Measurements from ENCODE around the gene OR2L13. TPM values are rescaled to one million over a fixed set of nuclear protein-coding genes. Genes with fewer than 3 reads are reported as not detected.
"Not testable (repeated sequence)": the region's sequence is repeated elsewhere in the genome, so short reads cannot be mapped to it uniquely, and the experiment has no call there.

Gene OR2L13, protein sequence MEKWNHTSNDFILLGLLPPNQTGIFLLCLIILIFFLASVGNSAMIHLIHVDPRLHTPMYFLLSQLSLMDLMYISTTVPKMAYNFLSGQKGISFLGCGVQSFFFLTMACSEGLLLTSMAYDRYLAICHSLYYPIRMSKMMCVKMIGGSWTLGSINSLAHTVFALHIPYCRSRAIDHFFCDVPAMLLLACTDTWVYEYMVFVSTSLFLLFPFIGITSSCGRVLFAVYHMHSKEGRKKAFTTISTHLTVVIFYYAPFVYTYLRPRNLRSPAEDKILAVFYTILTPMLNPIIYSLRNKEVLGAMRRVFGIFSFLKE
- total RNA-seq = not detected

DNA sequence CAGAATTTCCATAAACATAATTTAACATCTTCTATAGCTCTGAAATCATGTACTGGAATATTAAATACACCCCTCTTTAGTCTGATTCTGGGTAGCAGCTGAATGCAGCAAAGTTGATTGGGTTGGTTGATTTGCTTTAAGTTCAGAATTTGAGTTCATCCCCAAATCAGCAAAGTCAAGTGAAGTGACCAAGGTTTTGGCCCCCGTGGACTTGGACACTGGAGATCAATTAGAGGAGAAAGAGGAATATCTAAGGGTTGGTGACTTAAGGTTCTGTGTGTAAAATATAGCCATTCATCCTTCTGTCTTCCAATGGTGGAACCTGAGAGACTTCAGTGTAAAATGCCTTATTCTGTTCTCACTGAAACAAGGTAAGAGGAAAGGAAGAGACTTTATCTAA lies at the start of gene OR2L13:
OR2L13 (plus strand) TSS at position 301 of the 400 bp plus-strand sequence. CDS start 4,192 bp downstream, outside the sequence.
- H3K27ac Mint-ChIP-seq = no peak within 1 kb of the TSS
- H3K9me3 Mint-ChIP-seq = no peaks in the 10 kb centered on the region
- H3K4me1 Mint-ChIP-seq = no peaks in the 10 kb centered on the region

DNA sequence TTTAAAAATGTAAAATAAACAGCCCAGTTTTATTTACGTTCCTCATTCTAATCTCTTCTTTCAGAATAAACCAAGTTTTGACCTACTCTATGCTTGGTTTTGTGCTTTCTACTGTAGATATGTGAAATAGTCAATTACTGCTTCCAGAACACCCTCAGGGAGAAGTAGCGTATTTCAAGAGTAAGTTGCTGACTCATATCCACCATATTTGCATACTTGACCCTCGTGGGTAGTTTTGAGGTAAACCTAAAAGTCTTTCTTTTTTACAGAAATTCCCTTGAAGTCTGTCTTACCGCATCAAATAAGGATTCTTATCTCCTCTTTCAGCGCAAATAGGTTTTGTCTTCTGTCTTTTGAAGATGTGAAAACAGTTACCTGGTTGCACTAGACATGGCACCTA lies 49.8 kb upstream of the OR2L13 start:
- Mint-ChIP-seq H3K27me3 (no peaks in the 10 kb centered on the region), H3K4me1 (no peaks in the 10 kb centered on the region), H3K27ac (no peak overlapping the region), H3K4me3 (no peak overlapping the region), H3K36me3 (no peaks in the 10 kb centered on the region), H3K9me3 (peaks cover 10% of the 10 kb centered on the region)
- DNase-seq = no peak

More for the DNA sequence above, at the start of gene OR2L13:
- DNase-seq = no peak
- no peaks in the 10 kb centered on the region for H3K27me3 Mint-ChIP-seq
- no peak within 1 kb of the TSS for H3K4me3 Mint-ChIP-seq
- H3K36me3 Mint-ChIP-seq = no peaks in the 10 kb centered on the region

DNA sequence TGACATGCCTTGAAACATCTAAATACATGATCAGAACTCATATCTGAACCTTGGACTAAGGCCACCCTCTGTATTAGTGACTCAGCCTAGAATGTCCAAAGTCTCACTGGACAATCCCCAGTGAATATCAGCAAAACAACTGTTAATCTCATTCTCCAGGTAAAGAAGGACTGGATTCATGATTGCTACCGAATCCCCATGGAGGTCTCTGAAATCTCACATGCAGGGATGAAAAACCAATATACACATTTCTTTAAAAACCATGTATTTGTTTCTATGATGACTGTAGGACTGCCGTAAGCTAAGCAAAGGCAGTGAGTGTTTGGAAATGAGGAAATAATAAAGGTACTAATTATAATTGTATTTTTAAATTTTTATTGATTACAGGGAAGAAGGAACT lies 48.4 kb upstream of the OR2L13 start, which contains the start of gene OR2L3:
OR2L3 (plus strand) TSS at position 301 of the 400 bp plus-strand sequence. CDS start 13,846 bp downstream, outside the sequence.
- Mint-ChIP-seq H3K9me3 (peaks cover 10% of the 10 kb centered on the region), H3K27me3 (no peaks in the 10 kb centered on the region)

DNA sequence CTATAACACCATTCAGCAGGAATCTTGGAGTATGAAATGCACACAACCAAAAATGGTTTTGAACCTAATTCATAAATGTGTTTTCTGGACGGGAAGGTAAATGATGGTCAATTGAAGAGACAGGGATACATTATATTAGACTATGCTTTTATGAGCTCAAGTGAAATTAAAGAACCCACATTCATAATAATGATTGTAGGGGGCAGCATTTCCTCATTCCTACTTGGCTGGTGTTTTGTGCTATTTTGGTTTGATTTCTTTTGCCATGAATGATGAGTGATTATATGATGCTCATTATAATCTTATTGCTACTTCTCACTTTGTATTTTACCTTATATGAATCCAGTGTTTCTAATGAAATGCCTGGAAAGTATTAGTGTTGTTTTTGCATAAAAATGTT lies 48.0 kb upstream of the OR2L13 start:
- DNase-seq = no peak
- no peak overlapping the region for H3K27ac Mint-ChIP-seq
- no peaks in the 10 kb centered on the region for H3K27me3 Mint-ChIP-seq
- no peaks in the 10 kb centered on the region for H3K4me1 Mint-ChIP-seq
- no peaks in the 10 kb centered on the region for H3K36me3 Mint-ChIP-seq
- no peak overlapping the region for H3K4me3 Mint-ChIP-seq
- peaks cover 10% of the 10 kb centered on the region for H3K9me3 Mint-ChIP-seq

More for the DNA sequence above, 48.4 kb upstream of the OR2L13 start, which contains the start of gene OR2L3:
- H3K4me1 Mint-ChIP-seq = no peaks in the 10 kb centered on the region
- no peak within 1 kb of the TSS for H3K4me3 Mint-ChIP-seq
- no peak for DNase-seq
- H3K36me3 Mint-ChIP-seq = no peaks in the 10 kb centered on the region
- H3K27ac Mint-ChIP-seq = no peak within 1 kb of the TSS

DNA sequence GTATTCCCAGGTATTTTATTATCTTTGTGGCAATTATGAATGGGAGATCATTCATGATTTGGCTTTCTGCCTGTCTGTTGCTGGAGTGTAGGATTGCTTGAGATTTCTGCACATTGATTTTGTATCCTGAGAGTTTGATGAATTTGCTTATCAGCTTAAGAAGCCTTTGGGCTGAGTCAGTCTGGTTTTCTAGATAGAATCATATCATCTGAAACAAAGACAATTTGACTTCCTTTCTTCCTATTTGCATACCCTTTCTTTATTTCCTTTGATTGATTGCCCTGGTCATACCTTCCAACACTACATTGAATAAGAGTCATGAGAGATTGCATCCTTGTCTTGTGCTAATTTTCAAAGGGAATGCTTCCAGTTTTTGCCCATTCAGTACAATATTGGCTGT lies 40.3 kb upstream of the OR2L13 start:
- no peaks in the 10 kb centered on the region for H3K27me3 Mint-ChIP-seq
- H3K27ac Mint-ChIP-seq = no peak overlapping the region
- no peaks in the 10 kb centered on the region for H3K4me1 Mint-ChIP-seq
- H3K9me3 Mint-ChIP-seq = peaks cover 10% of the 10 kb centered on the region
- no peak for DNase-seq
- H3K4me3 Mint-ChIP-seq = no peak overlapping the region
- H3K36me3 Mint-ChIP-seq = peaks cover 2% of the 10 kb centered on the region

DNA sequence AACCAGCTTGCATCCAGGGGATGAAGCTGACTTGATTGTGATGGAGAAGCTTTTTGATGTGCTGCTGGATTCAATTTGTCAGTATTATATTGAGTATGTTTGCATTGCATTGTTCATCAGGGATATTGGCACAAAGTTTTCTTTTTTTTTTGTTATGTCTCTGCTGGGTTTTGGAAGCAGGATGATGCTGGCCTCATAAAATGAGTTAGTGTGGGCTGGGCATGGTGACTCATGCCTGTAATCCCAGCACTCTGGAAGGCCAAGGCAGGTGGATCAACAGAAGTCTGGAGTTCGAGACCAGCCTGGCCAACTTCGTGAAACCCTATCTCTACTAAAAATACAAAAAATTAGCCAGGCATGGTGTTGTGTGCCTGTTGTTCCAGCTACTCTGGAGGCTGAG lies 39.7 kb upstream of the OR2L13 start:
- Mint-ChIP-seq H3K4me3 (no peak overlapping the region), H3K9me3 (peaks cover 10% of the 10 kb centered on the region), H3K36me3 (peaks cover 2% of the 10 kb centered on the region), H3K27me3 (no peaks in the 10 kb centered on the region), H3K27ac (no peak overlapping the region), H3K4me1 (no peaks in the 10 kb centered on the region)
- DNase-seq = no peak

DNA sequence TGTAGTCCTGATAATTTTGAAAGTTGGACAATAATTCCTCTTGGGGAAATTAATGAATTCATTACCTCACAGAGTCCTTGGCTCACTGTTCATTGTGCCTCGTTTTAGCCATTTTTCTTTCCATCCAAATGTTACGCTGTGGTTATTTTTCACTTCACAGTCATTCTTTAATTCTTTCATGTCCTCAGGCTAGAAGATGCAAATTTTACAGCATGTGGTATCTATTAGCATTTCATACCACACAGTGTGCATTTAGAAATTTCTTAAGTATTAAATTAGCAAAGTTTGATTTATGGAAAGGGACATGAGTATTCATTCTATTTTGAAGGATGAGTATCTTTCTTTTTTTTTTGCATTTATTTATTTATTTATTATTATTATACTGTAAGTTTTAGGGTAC lies 29.9 kb upstream of the OR2L13 start:
- no peaks in the 10 kb centered on the region for H3K36me3 Mint-ChIP-seq
- no peak for DNase-seq
- H3K9me3 Mint-ChIP-seq = peaks cover 7% of the 10 kb centered on the region
- H3K4me1 Mint-ChIP-seq = no peaks in the 10 kb centered on the region
- no peak overlapping the region for H3K27ac Mint-ChIP-seq
- H3K27me3 Mint-ChIP-seq = no peaks in the 10 kb centered on the region
- no peak overlapping the region for H3K4me3 Mint-ChIP-seq

DNA sequence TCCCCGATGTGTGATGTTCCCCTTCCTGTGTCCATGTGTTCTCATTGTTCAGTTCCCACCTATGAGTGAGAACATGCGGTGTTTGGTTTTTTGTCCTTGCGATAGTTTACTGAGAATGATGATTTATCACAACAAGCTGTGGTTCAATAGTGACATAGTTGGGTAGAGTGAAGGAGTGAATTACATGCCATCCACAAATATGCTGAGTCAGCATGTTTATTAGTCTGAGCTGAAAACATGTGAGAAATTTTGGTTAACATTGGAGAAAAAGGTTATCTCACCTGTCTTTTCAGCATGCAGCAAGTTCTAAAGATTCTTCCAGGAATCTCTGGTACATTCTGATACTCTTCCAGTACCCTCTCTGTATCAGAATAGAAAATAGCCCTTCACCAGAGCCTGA lies 29.4 kb upstream of the OR2L13 start:
- Mint-ChIP-seq H3K36me3 (no peaks in the 10 kb centered on the region), H3K27me3 (no peaks in the 10 kb centered on the region), H3K27ac (no peak overlapping the region), H3K9me3 (peaks cover 9% of the 10 kb centered on the region), H3K4me3 (no peak overlapping the region), H3K4me1 (no peaks in the 10 kb centered on the region)
- no peak for DNase-seq

DNA sequence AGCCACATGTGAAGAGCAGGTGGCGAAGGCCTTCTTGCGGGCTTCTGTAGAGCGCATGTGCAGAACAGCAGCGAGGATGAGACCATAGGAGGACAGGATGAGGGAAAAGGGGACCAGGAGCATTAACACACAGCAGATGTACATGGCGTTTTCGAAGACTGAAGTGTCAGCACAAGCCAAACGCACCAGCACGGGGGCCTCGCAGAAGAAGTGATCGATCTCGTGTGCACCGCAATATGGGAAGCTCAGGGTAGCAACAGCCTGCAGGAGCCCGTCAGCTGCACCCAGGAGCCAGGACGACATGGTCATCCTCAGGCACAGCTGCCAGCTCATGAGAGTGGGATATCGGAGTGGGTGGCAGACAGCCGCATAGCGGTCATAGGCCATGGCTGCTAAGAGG lies 11.1 kb upstream of the OR2L13 start:
- not testable (repeated sequence) for H3K4me1 Mint-ChIP-seq, H3K36me3 Mint-ChIP-seq, DNase-seq, H3K9me3 Mint-ChIP-seq, H3K27ac Mint-ChIP-seq, H3K27me3 Mint-ChIP-seq, H3K4me3 Mint-ChIP-seq

DNA sequence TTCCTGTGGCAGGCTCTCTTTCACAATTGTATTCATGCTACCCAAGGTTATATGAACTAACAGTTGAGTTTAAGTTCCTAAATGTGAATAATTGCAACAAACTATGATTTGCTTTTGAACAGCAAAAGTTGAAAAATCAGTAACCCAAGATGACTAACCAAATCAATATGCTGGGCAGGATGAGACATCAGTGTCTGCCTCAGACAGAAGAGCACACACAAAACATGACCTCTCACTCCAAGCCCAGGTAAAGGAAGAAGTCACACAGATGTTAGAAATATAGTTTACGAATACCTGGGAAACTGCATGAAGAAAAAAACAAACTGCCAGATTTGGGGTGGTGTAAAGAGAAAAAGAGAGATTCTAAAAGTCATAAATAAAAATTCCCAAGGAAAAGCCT lies 3.5 kb downstream of the OR2L13 start:
- H3K36me3 Mint-ChIP-seq = no peaks in the 10 kb centered on the region
- H3K9me3 Mint-ChIP-seq = no peaks in the 10 kb centered on the region
- H3K27me3 Mint-ChIP-seq = no peaks in the 10 kb centered on the region
- no peaks in the 10 kb centered on the region for H3K4me1 Mint-ChIP-seq
- DNase-seq = no peak
- no peak overlapping the region for H3K27ac Mint-ChIP-seq
- no peak overlapping the region for H3K4me3 Mint-ChIP-seq

DNA sequence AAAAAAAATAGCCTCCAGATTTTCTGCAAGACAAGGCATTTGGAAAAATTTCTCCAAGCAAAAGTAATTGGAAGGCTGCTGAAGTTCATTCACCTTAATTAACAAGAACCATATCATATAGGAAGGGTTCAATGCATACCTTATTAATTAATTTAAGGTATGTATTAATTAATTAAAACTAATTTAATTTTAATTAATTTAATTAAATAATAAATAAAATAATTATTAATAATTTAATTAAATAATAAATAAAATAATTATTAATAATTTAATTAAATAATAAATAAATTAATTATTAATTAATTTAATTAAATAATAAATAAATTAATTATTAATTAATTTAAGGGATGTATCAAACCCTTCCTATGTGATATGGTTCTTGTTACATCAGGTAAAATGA lies 7.9 kb downstream of the OR2L13 start:
- Mint-ChIP-seq H3K4me1 (no peaks in the 10 kb centered on the region), H3K4me3 (no peak overlapping the region), H3K27me3 (no peaks in the 10 kb centered on the region)

DNA sequence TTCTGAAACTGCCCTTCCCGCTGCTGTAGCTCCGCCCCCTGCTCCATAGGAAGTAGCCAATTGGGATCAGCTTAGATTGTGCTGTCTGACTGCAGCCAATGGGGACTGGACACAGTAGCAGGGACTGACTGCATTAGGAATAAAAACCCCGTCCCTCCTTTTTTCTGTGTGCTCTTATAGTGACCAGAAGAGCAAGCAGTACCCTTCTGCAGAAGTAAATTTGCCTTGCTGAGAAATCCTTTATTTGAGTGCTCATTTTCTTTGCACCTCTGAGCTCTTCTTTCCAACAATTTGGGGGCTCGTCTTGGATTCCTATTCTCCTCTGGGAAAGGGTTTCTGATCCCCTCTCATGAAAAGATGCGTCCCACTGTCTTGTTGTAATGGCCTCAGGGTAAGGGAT lies 16.2 kb downstream of the OR2L13 start:
- no peaks in the 10 kb centered on the region for H3K27me3 Mint-ChIP-seq
- H3K27ac Mint-ChIP-seq = no peak overlapping the region
- no peaks in the 10 kb centered on the region for H3K4me1 Mint-ChIP-seq
- H3K4me3 Mint-ChIP-seq = no peak overlapping the region
- no peak for DNase-seq
- peaks cover 33% of the 10 kb centered on the region for H3K9me3 Mint-ChIP-seq
- no peaks in the 10 kb centered on the region for H3K36me3 Mint-ChIP-seq

More for the DNA sequence above, 7.9 kb downstream of the OR2L13 start:
- no peak for DNase-seq
- peaks cover 1% of the 10 kb centered on the region for H3K9me3 Mint-ChIP-seq
- H3K27ac Mint-ChIP-seq = no peak overlapping the region
- no peaks in the 10 kb centered on the region for H3K36me3 Mint-ChIP-seq

DNA sequence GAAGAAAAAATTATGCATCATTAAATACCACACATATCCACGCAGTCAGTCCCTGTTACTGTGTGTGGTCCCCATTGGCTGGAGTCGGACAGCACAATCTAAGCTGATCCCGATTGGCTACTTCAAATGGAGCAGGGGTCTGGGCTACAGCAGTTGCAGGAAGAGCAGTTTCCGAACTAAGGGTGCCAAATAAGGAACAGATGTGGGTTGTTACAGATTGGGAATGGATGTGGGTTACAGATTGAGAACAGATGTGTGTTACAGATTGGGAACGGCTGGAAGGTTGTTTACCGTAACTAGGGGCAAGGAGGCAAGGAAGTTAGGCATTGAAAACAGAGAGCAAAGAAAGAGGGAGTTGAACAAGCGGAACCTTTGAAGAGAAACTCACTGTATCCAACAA lies 19.9 kb downstream of the OR2L13 start:
- Mint-ChIP-seq H3K36me3 (no peaks in the 10 kb centered on the region), H3K27ac (no peak overlapping the region), H3K4me3 (no peak overlapping the region), H3K9me3 (peaks cover 27% of the 10 kb centered on the region), H3K4me1 (no peaks in the 10 kb centered on the region), H3K27me3 (no peaks in the 10 kb centered on the region)
- DNase-seq = no peak

DNA sequence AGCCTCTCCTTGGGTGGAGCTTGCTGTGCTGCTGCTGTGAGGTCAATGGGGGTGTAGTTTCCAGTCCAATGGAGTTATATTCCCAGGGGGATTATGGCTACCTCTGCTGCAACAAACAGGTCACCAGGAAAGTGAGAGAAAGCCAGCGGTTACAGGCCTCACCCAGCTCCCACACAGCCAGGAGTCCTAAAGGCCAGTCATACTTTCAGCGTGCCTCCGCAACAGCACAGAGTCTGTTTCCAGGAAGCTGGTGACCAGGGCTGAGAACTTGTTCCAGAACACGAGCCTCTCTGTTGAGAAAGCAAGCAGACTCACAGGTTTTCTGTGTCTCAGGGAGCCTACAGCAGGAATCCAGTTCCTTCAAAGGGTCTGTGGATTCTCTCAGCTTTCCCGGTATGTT lies 32.7 kb downstream of the OR2L13 start:
- DNase-seq = no peak
- Mint-ChIP-seq H3K27ac (no peak overlapping the region), H3K27me3 (no peaks in the 10 kb centered on the region), H3K4me1 (no peaks in the 10 kb centered on the region), H3K36me3 (no peaks in the 10 kb centered on the region), H3K9me3 (peaks cover 14% of the 10 kb centered on the region), H3K4me3 (no peak overlapping the region)

DNA sequence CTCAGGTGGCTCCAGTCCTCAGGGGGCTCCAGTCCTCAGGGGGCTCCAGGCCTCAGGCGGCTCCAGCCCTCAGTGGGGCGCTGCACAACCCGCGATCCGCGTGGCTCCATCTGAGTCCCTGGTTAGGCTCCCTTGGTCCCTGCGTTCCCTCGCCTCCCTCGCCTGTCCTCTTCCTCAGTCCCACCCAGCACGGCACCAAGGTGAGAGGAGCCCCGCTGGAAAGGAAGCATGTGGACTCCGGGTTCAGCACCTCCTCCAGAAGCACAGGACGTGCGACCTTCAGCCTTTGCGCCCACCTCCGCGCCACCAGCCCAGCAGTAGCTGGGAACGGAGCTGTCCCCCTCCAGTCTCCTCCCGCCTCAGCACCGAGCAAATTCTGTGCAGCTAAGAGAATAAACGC lies 41.8 kb downstream of the OR2L13 start:
- no peaks in the 10 kb centered on the region for H3K36me3 Mint-ChIP-seq
- H3K4me1 Mint-ChIP-seq = no peaks in the 10 kb centered on the region
- H3K4me3 Mint-ChIP-seq = no peak overlapping the region
- no peak for DNase-seq
- H3K27ac Mint-ChIP-seq = no peak overlapping the region
- peaks cover 13% of the 10 kb centered on the region for H3K9me3 Mint-ChIP-seq
- H3K27me3 Mint-ChIP-seq = no peaks in the 10 kb centered on the region

DNA sequence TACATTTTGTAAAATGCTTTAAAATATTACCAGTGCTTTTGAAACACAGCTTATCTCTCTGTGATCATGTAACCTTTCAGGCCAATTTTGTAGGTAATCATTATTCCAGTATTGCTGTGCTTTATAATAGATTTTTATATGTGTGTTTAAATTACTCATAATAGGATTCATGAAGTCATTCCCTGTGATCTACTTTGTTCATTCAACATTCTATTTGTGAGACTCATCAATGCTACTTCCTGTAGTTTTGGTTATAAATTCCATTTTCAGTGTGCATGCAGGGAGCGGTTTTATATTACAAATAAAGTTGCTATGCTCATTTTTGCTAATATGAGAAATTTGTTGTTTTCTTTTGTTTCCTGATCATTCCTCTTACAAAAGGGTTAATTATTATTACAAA lies 45.9 kb downstream of the OR2L13 start:
- no peak overlapping the region for H3K4me3 Mint-ChIP-seq
- peaks cover 6% of the 10 kb centered on the region for H3K27me3 Mint-ChIP-seq
- no peaks in the 10 kb centered on the region for H3K9me3 Mint-ChIP-seq
- H3K27ac Mint-ChIP-seq = no peak overlapping the region
- no peaks in the 10 kb centered on the region for H3K36me3 Mint-ChIP-seq
- no peak for DNase-seq
- no peaks in the 10 kb centered on the region for H3K4me1 Mint-ChIP-seq

All from activated naive CD8-positive, alpha-beta T cell treated with anti-CD3 and anti-CD28 coated beads for 36 hours (primary cell).